Glomerular endothelial cell (primary cell): ENCODE measurements around the gene SWI5. TPM values are rescaled to one million over a fixed set of nuclear protein-coding genes. Genes with fewer than 3 reads are reported as not detected.

Experiments
- DNase-seq: peaks from one replicate; pipeline ENCODE4 v3.0.0-alpha.2; 2011; ENCODE audit warnings: low read depth, low spot score; ENCODE audit errors: extremely low read depth
- total RNA-seq: library from RNA; depleted of rRNA; stranded (reverse); fragments of >200 nt; gene quantifications from 2 replicates; pipeline ENCODE4 v1.2.3, GENCODE V29; 2015

The SWI5 gene
- total RNA-seq, 1 donor from 2014 or later = 28.4 TPM

DNA sequence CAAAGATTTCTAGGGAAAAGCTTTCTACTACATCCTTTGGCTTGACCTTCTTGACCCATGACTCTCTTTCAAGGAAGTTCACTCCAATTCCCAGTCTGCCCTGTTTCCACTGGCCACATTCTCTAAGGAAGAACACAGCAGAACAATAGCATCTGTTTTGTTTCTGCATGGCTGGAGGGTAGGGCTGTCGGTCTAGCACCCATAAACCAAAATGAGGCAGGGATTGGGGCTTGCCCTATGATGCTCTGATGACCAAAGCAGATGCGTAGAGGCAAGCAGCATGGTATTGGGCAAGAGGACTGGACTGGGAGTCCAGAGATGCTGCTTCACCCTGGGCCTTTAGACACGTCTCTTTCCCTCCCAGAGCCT, 24.4 kb upstream of the SWI5 start:
- no peak for DNase-seq

DNA sequence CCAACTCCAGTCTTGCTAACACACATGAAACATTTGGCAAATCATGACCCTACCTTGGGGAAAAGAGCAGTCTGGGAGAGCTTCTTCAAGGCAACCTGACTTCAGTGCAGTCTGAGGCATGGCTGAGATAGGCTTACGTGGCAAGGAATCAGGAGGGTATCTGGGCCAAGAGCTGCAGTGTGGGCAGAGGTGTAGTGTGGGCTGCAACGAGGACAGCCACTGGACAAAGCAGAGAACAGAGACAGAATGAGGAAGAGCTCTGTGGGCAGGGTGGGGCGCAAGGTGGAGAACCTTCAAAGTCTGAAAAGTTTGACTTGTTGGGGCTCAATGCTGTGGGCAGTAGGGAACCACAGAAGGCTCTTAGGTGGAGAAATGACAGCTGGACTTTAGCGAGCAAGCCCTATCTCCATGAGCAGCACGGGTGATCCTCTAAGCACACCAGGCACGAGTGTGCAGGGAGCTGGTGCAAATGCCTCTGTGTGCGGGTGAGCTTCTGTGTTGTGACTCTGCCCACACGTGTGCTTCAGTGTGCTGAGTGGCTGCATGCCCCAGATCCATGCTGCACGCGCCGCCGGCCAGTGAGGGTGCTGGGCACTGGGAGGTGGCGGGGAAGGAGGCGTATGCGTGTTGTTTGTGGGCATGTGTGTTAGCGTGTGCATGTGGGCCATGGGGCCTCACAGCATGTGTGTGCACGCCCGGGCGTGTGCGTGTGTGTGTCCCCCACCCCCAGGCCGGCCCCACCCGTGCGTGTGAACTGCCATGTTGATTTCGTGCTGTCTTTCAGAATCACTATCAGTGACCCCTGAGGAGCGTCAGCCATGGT, 23.5 kb upstream of the SWI5 start:
- DNase-seq = no peak

DNA sequence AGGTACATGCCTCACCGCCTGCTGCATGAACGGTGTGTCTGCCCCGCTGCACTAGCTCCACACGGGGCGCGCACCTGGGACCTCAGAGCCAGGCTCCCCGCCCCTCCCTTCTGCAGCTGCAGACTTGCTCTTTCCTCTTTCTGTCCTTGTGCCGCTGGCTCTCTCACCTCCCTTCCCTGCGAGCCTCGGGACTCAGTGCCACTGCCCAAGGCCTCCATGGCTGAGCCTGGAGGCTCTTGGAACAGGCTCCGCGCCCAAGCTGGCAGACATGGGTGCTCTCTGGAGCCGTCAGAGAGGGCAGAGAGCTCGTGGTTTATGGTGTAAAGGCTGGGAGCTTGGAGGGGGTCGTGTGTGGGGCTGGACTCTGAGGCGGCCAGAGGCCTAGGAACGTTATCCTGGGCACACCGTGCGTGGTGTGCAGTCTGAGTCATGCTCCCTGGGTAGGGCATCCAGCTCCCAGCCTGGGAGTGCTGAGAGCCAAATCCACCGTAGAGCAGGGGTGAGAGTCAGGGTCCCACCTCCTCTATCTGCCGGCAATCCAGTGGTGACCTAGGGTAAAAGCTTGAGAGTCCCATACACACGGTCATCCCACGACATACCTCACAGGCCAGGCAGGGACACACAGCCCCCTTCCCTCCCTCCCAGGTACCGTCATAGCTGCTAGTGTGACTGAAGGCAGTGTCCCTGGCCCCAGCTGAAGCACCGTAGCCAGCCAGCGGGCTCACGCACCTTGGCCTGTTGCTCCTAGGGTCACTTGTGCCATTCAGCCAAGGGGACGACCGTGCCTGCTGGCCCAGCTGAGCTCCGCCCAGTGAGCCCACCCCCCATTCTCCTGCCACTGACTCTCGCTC, 22.7 kb upstream of the SWI5 start:
- no peak for DNase-seq

DNA sequence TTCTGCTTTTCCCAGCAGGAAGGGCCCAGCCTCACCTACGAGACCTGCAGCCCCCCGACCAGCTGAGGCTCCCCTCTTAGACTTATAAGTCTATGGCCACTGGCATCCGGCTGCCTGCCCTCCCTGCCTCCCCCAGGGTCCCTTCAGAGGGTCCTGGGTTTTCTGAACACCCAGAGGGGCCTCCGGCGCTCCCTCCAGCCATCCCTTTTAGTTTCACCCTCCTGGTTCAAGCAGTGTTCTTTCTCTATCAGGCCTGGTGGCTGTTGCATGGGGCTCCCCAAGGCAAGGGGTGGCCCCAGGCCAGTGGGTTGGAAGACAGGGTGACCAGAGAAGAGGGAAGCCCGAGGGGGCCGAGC, 22.1 kb upstream of the SWI5 start:
- no peak for DNase-seq

DNA sequence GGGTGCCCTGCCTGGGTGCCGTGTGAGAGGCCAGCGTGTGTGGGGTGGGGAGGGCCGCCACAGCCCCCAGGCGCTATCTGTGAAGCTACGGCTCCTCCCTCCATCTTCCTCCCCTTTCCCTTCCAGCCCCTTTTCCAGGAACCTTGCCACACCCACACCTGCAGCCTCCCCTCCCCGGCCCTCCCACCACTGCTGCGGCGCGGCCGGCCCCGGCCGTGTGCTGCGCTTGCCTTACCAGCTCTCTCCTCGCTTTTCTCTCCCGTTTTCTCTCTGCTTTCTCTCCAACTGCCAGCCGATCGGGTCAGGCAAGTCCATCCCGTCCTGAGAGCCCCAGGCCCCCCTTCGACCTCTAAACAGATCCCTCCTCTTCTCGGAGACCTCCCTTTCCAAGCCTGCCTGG, 21.7 kb upstream of the SWI5 start:
- DNase-seq = no peak

DNA sequence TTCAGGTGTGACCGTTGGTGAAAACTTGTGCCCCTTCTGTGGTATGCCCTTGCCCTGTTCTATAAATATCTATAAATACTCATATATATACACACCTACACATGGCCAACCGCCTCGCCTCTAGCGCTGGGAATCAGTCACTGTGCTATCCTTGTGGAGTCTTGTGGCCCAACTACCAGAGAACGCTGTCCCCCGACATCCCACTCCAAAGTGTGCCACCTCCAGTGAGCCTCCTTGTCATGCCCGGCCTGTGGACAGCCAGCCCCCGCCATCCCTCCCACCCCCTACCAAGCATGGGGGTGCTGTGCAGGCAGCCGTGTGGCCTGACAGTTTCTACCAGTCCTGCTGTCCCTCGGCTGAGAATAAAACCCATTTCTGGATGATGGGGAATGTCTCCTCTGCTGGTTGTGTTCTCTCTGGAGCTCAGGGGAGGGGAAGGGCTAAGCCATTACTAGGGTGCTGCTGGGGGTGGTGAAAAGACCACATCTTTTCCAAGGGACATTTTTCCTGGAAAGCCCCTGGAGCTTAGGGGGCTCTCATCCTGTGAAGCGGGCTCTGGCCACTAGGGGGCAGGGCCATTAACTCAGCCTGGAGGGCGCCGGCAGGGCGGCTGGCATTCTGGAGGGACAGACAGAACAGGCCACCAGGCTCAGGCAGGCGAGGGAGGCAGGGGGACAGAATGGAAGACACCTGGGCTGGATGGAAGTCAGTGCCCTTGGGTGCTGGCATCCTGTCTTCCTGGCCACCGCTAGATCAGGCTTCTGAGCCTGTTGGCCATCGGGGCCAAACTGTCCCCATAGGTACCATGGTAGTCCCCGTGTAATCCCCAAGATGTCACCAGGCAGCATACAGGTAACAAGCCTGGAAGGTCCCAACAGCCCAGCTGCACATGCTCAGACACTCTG, 21.0 kb upstream of the SWI5 start:
- DNase-seq = no peak

DNA sequence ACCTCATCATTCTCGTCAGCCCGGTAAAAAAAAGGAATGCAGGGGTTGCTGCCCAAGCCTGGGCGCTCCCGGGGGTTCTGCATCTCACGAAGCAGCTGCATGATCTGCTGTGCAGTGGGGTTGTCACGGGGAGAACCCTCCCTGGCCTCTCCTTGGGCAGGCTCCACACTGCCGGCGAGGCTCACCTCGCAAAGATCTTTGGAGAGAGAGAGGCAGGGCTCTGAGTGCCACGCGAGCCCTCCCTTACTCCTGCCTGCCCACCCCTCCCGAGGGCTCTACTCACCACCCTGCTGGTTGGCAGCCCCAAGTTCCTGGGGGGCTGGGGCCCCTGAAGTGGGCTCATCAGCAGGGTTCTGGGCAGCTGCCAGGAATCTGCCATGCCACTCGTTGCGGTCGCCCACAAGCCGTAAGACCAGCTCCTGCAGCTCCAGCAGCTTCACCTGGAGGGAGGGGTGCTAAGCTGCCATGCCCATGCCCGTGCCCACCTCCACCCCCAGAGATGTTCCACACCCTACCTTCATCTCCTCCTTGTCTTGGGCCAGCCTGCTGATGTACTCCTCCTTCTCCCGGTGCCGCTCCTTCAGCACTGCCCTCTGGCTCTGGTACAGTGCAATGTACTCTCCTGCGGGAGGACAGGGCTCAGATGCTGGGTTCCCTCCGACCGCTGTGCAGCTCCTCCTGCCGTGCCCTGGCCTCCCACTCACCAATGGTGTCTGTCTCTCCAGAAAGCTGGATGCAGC, 18.8 kb upstream of the SWI5 start:
- no peak for DNase-seq

DNA sequence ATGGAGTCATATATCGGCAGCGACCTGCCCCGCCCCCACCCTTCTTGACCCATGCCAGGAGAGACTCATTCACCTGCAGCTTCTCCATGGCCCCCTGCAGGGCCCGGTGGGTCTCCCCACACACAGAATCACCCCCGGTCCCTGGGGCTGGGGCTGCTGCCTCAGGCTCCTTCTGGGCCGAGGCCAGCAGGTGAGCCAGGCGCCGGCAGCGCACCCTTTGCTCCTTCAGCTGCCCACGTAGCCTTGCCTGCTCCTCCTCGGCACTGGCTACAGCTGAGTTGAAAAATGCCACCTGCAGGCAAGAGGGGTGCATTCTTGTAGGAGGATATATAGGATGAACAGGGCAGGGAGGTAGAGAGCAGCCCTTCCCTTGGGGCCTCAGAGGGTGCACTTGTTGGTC, 18.2 kb upstream of the SWI5 start:
- no peak for DNase-seq

DNA sequence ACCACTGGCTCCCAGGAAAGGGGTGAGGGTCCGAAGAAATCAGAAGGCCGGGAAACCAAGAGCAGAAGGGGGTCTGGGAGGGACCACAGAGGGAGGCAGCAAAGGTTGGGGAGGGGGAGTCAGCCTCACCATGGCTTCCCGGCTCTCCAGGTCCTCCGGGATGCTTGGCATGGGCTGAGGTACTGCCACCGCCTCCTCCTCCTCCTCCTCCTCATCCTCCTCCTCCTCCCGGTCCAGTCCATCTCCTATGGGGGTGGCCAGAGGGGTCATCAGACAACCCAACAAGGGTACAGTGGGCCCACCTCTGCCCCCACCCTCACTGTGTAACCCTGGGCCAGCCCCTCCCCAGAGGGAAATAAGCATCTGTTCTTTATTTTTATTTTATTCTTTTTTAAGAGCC, 17.8 kb upstream of the SWI5 start:
- no peak for DNase-seq

DNA sequence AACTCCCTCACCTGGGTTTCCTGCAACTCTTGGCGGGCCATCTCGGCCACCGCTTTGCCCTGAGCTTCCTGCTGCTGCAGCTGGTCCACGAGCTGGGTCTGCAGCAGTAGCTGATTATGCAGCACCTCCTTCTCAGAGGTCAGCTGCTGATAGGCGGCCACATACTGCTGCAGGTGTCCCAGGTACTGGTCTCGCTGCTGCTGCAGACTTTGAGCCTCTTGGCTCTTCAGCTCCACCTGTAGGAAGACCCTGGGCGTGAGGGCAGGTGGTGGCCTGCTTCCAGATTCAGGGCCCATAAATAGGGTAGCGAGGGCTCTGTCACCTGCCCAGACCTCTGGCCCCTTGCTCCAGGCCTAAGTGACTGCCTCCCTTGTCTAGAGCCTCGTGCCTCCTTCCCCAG, 16.9 kb upstream of the SWI5 start:
- no peak for DNase-seq

DNA sequence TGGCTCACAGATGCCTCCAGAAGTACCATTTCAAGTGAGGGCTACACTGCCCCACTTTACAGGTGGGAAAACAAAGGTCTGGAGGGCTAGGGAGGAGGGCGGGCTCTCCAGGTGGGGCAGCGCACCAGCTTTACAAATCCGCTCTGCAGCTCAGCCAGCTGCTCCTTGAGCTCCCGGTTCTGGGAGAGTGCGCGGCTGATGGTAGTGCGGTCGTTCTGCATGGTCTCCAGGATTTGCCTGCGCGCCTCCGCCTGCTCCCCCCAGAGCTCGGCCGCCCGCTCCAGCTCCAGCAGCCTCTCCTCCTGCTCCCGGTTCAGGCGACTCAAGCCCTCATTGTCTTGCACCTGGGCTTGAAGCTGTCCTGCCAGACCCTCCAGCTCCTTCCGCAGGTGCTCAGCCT, 15.7 kb upstream of the SWI5 start:
- no peak for DNase-seq

DNA sequence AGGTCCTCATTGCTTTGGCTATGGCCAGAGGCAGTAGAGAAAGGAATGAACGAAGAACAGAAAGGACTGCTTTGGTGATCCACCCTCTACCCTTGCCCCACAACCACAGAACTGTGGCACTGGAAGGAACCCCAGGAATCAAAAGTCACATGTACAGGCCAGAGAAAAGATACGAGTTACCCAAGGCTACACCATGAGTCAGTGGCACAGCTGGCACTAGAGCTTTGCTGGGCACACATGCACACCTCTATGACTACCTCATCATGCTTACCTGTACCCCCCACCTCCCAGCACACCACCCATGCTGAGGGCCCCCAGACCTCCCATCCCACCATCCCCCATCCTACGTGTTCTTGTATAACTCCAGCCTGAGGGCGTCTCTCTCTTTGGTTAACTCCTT, 13.4 kb upstream of the SWI5 start:
- DNase-seq = no peak

DNA sequence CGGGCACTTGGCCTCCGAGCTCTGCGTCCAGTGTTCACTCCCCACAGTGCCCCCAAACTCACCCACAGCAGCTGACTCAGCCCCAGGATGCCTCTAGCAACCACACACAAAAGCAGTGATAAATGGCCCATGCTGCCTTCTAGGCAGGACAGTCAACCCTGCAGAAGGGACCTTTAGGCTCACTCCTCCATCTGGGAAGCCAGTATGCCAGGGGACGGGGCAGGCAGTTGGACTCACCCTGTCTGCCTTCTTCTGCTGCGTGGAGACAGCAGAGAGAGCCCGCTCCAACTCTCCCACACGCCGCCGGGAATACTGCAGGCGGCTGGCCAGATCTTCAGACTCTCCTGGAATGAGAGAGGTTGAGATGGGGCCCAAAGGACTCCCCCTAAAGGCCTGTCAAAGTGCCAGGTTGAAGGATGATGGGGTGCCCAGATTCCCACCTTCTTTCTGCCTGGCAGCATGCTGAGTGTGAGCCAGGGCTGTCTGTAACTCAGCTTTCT, 10.7 kb upstream of the SWI5 start:
- DNase-seq = no peak

DNA sequence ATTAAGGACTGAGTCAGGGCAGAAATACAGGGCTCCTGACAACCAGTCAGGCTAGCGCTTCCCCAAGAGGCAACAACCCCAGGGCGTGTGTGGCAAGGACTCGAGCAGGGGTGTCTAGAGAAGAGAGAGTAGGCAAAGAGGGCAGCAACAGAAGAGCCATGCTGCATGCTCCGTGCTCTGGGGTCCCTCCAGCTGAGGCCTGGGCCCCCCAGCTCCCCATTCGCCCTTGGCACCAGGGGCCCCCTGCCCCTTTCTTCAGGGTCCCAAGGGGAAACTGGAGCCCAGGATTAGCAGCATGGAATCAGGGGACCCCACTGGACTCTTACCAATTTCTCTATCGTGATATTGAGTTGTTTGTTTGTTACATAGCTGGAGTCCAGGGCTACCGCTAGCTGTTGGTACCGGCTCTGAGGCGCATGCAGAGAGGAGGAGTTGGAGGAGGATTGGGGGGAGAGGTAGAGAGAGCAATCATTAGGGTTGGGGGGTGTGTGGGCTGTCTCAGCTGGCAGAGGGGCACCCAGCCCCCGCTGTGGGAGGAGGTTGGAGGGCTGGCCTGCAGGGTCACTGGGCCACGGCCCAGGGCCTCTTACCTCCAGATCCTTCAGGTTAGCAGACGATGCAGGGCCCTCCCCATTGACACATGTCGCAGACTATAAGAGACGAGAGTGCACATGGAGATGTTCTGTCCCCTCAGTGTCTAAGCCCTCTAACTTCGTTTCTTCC, 9.0 kb upstream of the SWI5 start:
- no peak for DNase-seq

DNA sequence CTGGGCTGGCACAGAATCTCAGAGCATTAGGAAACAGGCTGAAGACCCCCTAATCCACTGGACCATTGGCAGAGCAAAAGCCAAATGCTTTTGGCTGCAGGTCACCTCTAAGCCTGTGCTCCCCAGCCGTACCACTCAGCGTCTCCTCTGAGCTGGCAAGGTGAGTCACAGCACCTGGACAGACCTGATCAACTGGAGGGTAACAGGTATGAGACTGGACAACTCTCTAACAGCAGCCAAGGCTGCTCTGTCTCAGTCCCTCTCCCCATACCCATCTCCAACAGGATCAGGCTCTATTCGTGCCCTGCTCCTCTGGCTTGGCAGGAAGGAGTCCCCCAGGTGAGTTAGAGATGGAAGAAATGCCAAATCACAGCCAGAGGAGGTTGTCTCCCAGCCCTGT, 5.0 kb upstream of the SWI5 start:
- no peak for DNase-seq

DNA sequence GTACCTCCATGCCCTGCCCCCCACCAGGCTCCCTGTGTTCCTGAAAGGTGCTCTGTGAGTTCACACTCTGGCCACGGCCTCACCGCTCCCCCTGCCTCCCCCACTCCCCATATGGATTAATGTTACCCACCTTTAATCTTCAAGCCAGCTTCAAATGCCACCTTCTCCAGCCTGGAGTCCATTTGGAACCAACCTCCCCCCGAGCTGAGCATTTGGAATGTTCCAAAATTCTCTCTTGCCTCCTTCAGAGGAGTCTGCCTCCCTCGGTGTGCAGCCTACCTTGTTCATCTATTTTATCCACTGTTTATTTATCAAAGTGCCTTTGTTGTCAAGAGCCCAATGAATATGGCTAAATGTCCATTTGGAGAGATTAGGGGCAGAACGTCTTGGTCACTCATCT, 4.6 kb upstream of the SWI5 start:
- no peak for DNase-seq

DNA sequence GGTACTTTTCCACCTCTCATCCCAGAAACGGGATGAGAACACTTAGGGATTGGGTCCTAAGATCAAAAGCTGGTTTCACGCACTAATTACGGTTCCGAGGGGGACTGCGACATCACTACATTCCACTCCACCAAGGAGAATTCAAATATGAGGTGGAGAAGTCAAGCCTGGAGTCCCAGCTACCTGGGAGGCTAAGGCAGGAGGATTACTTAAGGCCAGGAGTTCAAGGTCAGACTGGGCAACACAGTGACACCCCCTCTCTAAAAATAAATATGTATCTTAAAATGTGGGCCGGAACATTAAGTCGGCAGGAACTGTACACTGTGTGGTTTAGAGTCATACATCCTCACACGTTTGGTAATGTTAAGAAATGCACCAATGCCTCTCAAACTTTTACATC, 1.8 kb upstream of the SWI5 start:
- no peak for DNase-seq

DNA sequence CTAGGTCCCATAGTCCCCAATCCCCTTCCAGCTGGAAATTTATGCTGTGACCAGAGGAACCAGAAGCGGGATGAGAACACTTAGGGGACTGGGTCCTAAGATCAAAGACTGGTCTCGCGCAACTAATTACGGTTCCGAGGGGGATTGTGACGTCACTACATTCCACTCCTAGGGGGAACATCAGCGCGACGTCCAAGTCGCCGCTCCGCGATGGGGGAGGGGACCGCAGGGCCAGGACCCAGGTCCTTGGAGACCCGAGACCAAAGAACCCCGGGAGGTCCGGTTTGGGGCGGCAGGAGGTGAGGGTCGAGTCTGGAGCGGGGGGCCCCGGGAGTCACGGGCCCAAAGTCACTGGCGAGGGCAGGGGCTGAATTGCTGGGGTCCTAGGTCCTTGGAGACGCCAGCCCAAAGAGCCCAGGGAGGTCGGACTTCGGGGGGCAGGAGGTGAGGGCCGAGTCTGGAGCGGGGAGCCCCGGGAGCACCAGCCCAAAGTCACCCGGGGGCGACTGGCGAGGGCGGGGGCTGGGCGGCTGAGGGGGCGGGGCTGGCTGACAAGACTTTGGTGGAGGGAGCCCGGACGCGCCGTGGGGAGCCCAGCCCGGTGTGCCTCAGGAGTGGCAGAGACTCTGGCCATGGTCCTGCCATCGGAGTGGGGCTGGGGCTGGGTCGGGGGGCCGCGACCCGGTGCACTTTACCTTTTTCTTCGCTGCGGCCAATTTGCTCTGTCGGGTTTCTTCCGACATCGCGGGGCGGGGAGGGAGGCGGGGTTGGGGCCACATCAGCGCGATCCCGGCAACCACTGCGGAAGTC, 673 bp upstream of the SWI5 start, which contains the start of gene GOLGA2:
Gene GOLGA2, minus strand, starts transcription at position 810 of the 810 bp plus-strand sequence. Its CDS starts 31 bp downstream, at position 779.
- no peak for DNase-seq
